WTC11 (cell line): ENCODE measurements around the gene RAB2B.

ENCODE experiments used
- GRHL2 ChIP-seq: fragments of 250-450 bp; sonication (Bioruptor Pico); IDR thresholded peaks from 2 replicates; pipeline ENCODE4 v1.8.0; 2022; ENCODE audit warnings: mild to moderate bottlenecking, moderate library complexity; ENCODE audit not compliant: insufficient replicate concordance, severe bottlenecking
- NFYB ChIP-seq: sonication (generic); formaldehyde crosslinking; conservative IDR thresholded peaks from 2 replicates; pipeline ENCODE4 v1.8.0; 2022; ENCODE audit warnings: low read depth, missing genetic modification reagents
- TEAD4 ChIP-seq: sonication (generic); formaldehyde crosslinking; IDR thresholded peaks from 2 replicates; pipeline ENCODE4 v1.8.0; 2022; ENCODE audit warnings: mild to moderate bottlenecking, missing genetic modification reagents
- TF ChIP-seq, protein P1 (sequence below): sonication (generic); formaldehyde crosslinking; IDR thresholded peaks from 2 replicates; pipeline ENCODE4 v1.8.1; 2022; ENCODE audit warnings: mild to moderate bottlenecking, missing genetic modification reagents, moderate library complexity, borderline replicate concordance
- TF ChIP-seq, protein P2 (sequence below): sonication (generic); formaldehyde crosslinking; IDR thresholded peaks from 2 replicates; pipeline ENCODE4 v1.8.0; 2022; ENCODE audit warnings: mild to moderate bottlenecking, missing genetic modification reagents
- TF ChIP-seq, protein P3 (sequence below): fragments of 200-600 bp; IDR thresholded peaks from 2 replicates; pipeline ENCODE4 v1.8.0; 2022; ENCODE audit warnings: antibody characterized with exemption
- TF ChIP-seq, protein P4 (sequence below): fragments of 250-450 bp; sonication (Bioruptor Pico); IDR thresholded peaks from 2 replicates; pipeline ENCODE4 v1.9.0; 2021; ENCODE audit warnings: mild to moderate bottlenecking, borderline replicate concordance

- TF ChIP-seq GRHL2 = no peak
- TF ChIP-seq, protein P1, sequence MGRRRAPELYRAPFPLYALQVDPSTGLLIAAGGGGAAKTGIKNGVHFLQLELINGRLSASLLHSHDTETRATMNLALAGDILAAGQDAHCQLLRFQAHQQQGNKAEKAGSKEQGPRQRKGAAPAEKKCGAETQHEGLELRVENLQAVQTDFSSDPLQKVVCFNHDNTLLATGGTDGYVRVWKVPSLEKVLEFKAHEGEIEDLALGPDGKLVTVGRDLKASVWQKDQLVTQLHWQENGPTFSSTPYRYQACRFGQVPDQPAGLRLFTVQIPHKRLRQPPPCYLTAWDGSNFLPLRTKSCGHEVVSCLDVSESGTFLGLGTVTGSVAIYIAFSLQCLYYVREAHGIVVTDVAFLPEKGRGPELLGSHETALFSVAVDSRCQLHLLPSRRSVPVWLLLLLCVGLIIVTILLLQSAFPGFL = no peak
- TF ChIP-seq, protein P2, sequence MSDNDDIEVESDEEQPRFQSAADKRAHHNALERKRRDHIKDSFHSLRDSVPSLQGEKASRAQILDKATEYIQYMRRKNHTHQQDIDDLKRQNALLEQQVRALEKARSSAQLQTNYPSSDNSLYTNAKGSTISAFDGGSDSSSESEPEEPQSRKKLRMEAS (CRISPR knock-in tag) = no peak
- TF ChIP-seq, protein P3, sequence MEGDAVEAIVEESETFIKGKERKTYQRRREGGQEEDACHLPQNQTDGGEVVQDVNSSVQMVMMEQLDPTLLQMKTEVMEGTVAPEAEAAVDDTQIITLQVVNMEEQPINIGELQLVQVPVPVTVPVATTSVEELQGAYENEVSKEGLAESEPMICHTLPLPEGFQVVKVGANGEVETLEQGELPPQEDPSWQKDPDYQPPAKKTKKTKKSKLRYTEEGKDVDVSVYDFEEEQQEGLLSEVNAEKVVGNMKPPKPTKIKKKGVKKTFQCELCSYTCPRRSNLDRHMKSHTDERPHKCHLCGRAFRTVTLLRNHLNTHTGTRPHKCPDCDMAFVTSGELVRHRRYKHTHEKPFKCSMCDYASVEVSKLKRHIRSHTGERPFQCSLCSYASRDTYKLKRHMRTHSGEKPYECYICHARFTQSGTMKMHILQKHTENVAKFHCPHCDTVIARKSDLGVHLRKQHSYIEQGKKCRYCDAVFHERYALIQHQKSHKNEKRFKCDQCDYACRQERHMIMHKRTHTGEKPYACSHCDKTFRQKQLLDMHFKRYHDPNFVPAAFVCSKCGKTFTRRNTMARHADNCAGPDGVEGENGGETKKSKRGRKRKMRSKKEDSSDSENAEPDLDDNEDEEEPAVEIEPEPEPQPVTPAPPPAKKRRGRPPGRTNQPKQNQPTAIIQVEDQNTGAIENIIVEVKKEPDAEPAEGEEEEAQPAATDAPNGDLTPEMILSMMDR = no peak
- no peak for TF ChIP-seq TEAD4
- TF ChIP-seq, protein P4, sequence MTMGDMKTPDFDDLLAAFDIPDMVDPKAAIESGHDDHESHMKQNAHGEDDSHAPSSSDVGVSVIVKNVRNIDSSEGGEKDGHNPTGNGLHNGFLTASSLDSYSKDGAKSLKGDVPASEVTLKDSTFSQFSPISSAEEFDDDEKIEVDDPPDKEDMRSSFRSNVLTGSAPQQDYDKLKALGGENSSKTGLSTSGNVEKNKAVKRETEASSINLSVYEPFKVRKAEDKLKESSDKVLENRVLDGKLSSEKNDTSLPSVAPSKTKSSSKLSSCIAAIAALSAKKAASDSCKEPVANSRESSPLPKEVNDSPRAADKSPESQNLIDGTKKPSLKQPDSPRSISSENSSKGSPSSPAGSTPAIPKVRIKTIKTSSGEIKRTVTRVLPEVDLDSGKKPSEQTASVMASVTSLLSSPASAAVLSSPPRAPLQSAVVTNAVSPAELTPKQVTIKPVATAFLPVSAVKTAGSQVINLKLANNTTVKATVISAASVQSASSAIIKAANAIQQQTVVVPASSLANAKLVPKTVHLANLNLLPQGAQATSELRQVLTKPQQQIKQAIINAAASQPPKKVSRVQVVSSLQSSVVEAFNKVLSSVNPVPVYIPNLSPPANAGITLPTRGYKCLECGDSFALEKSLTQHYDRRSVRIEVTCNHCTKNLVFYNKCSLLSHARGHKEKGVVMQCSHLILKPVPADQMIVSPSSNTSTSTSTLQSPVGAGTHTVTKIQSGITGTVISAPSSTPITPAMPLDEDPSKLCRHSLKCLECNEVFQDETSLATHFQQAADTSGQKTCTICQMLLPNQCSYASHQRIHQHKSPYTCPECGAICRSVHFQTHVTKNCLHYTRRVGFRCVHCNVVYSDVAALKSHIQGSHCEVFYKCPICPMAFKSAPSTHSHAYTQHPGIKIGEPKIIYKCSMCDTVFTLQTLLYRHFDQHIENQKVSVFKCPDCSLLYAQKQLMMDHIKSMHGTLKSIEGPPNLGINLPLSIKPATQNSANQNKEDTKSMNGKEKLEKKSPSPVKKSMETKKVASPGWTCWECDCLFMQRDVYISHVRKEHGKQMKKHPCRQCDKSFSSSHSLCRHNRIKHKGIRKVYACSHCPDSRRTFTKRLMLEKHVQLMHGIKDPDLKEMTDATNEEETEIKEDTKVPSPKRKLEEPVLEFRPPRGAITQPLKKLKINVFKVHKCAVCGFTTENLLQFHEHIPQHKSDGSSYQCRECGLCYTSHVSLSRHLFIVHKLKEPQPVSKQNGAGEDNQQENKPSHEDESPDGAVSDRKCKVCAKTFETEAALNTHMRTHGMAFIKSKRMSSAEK = no peak
- TF ChIP-seq NFYB (CRISPR knock-in tag) = no peak
These were observed 61.4 kb downstream of the RAB2B start for GRCh38 chr14:21415329-21415728.
